ENCODE results near the gene RAD51B. TPM values are rescaled to one million over a fixed set of nuclear protein-coding genes. Genes with fewer than 3 reads are reported as not detected.

Gene RAD51B
- total and polyA plus RNA-seq, 2 of the 13 experiments (the other 11 are each of a cell fraction or from before 2014, with no cell fraction given) = 7.0 to 9.5 TPM

DNA sequence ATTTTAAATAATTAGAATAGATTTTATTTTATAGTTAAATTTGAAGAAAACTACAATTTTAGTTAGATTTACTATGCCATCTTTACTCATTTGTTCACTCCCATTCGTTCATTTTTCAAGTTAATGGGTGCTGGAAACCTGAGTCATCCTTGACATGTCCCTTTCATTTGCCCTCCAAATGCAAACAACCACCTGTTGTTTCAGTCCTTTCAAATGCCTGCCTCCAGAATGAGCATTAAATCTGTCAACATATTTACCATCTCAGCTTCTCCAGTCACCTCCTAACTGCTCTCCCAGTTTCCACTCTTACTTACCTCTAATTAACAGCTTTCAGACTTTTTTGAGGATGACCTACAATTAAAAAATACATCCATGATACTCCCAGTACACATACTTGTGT is 375.5 kb downstream of the RAD51B start (continued):
- TF ChIP-seq JDP2 (CRISPR knock-in tag; IDR thresholded peaks at IDR 0.05; ENCODE audit: borderline replicate concordance) (no peak), SUZ12 (IDR thresholded peaks at IDR 0.05; ENCODE audit: low read depth, low read length) (no peak), NR2F6 (IDR thresholded peaks at IDR 0.05) (no peak), NR2F6 (CRISPR knock-in tag; IDR thresholded peaks at IDR 0.05) (peak; percentile 40; the same call in 1 of the 2 replicates), ISL2 (CRISPR knock-in tag; IDR thresholded peaks at IDR 0.05) (0 out of 2 replicates have a peak, but pooled peaks have one; percentile 36), KLF11 (CRISPR knock-in tag; IDR thresholded peaks at IDR 0.05) (no peak), MEIS1 (CRISPR knock-in tag; IDR thresholded peaks at IDR 0.05; ENCODE audit: borderline replicate concordance) (no peak), HOXA9 (CRISPR knock-in tag; IDR thresholded peaks at IDR 0.05; ENCODE audit: borderline replicate concordance) (no peak), PPARG (CRISPR knock-in tag; conservative IDR thresholded peaks at IDR 0.05) (no peak), HOXD1 (CRISPR knock-in tag; IDR thresholded peaks at IDR 0.05) (no peak), DNMT3B (CRISPR knock-in tag; conservative IDR thresholded peaks at IDR 0.05) (no peak), TBX3 (IDR thresholded peaks at IDR 0.05; ENCODE audit: borderline replicate concordance) (peak; percentile 18; the same call in 1 of the 2 replicates), ZSCAN22 (CRISPR knock-in tag; IDR thresholded peaks at IDR 0.05) (no peak), HMG20A (CRISPR knock-in tag; IDR thresholded peaks at IDR 0.05; ENCODE audit: borderline replicate concordance) (peak; percentile 74; the same call in 1 of the 2 replicates), RERE (CRISPR knock-in tag; IDR thresholded peaks at IDR 0.05; ENCODE audit: low read depth) (no peak), SMAD9 (CRISPR knock-in tag; IDR thresholded peaks at IDR 0.05) (no peak), SOX13 (IDR thresholded peaks at IDR 0.05) (no peak), SOX13 (CRISPR knock-in tag; conservative IDR thresholded peaks at IDR 0.05 in 1 of 2, IDR thresholded peaks at IDR 0.05 in 1 of 2) (peak in 1 of 2 experiments; percentile 71; a peak in 2 of 4 replicates), ZNF879 (CRISPR knock-in tag; IDR thresholded peaks at IDR 0.05) (no peak), NCOA5 (CRISPR knock-in tag; IDR thresholded peaks at IDR 0.05) (no peak)
- TF ChIP-seq, protein P1, sequence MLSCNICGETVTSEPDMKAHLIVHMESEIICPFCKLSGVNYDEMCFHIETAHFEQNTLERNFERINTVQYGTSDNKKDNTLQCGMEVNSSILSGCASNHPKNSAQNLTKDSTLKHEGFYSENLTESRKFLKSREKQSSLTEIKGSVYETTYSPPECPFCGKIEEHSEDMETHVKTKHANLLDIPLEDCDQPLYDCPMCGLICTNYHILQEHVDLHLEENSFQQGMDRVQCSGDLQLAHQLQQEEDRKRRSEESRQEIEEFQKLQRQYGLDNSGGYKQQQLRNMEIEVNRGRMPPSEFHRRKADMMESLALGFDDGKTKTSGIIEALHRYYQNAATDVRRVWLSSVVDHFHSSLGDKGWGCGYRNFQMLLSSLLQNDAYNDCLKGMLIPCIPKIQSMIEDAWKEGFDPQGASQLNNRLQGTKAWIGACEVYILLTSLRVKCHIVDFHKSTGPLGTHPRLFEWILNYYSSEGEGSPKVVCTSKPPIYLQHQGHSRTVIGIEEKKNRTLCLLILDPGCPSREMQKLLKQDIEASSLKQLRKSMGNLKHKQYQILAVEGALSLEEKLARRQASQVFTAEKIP (CRISPR knock-in tag; IDR thresholded peaks at IDR 0.05; ENCODE audit: borderline replicate concordance) = no peak
- TF ChIP-seq, protein P2, sequence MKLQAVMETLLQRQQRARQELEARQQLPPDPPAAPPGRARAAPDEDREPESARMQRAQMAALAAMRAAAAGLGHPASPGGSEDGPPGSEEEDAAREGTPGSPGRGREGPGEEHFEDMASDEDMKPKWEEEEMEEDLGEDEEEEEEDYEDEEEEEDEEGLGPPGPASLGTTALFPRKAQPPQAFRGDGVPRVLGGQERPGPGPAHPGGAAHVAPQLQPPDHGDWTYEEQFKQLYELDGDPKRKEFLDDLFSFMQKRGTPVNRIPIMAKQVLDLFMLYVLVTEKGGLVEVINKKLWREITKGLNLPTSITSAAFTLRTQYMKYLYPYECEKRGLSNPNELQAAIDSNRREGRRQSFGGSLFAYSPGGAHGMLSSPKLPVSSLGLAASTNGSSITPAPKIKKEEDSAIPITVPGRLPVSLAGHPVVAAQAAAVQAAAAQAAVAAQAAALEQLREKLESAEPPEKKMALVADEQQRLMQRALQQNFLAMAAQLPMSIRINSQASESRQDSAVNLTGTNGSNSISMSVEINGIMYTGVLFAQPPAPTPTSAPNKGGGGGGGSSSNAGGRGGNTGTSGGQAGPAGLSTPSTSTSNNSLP (IDR thresholded peaks at IDR 0.05; ENCODE audit: low read depth, low read length) = 0 out of 2 replicates have a peak, but pooled peaks have one; percentile 47
- TF ChIP-seq, protein P3, sequence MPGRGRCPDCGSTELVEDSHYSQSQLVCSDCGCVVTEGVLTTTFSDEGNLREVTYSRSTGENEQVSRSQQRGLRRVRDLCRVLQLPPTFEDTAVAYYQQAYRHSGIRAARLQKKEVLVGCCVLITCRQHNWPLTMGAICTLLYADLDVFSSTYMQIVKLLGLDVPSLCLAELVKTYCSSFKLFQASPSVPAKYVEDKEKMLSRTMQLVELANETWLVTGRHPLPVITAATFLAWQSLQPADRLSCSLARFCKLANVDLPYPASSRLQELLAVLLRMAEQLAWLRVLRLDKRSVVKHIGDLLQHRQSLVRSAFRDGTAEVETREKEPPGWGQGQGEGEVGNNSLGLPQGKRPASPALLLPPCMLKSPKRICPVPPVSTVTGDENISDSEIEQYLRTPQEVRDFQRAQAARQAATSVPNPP (CRISPR knock-in tag; IDR thresholded peaks at IDR 0.05) = no peak

Data from HepG2 (cell line).